Activated CD8-positive, alpha-beta memory T cell treated with anti-CD3 and anti-CD28 coated beads, Interleukin-2, amount 50 U/mL, for 48 hours (primary cell): ENCODE results near the gene VWA5B2.

Source experiments
- DNase-seq: peaks from one replicate; pipeline ENCODE4 v3.0.0-alpha.2; 2020

Gene VWA5B2

DNA sequence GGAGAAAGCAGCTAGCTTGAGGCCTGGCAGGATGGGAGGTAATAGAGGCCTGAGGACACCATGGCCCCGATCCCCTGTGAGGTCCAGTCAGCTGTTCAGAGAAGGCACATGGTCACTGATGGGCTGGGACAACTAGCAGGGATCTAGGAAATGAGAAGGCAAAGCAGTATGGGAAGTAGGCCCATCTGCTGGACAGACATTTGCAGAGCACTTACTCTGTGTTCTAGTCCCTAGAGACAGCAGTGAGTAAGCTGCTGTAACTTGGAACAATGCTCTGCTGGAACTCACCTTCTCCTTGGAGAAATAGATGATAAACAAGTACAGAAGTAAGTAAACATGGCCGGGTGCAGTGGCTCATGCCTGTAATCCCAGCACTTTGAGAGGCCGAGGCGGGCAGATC, 53.6 kb downstream of the VWA5B2 start:
- DNase-seq, result no peak

GRCh38 chr3:184283681-184284080, 54.3 kb downstream of the VWA5B2 start:
- DNase-seq, result no peak

- no peak for DNase-seq
These were observed 55.3 kb downstream of the VWA5B2 start for GRCh38 chr3:184284696-184285095.

DNA sequence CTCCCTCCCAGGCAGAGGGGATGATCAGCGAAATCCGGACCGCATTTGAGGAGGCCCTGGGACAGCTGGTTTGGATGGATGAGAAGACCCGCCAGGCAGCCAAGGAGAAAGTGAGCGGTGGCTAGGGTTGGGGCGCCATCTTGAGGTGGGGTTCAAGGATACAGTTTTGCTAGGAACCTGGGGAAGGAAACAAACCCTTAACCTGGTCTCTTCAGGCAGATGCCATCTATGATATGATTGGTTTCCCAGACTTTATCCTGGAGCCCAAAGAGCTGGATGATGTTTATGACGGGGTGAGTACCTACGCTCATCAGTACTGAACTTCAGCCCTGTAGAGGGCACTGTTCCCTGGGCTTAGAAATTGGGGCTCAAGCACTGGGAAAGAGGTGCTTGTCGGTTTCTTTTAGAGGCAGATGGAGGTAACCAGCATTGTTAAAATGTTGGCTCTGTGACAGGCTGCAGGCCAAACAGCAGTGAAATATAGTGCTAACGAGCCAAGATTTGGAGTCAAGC, 60.1 kb downstream of the VWA5B2 start:
- peak; percentile 83 for DNase-seq

- DNase-seq, result no peak
These were observed 60.9 kb downstream of the VWA5B2 start for GRCh38 chr3:184290331-184290730.

- DNase-seq, result no peak
These were observed 61.8 kb downstream of the VWA5B2 start for GRCh38 chr3:184291044-184291737.
